NCI-H2081 treated with DMSO at 0.1 percent for 48 hours (cell line): ENCODE measurements around the gene SRRM2.

ENCODE experiments used
- DNase-seq: peaks from one replicate; lab custom pipeline; 2025; lab: John Stamatoyannopoulos, UW

SRRM2 gene

DNA sequence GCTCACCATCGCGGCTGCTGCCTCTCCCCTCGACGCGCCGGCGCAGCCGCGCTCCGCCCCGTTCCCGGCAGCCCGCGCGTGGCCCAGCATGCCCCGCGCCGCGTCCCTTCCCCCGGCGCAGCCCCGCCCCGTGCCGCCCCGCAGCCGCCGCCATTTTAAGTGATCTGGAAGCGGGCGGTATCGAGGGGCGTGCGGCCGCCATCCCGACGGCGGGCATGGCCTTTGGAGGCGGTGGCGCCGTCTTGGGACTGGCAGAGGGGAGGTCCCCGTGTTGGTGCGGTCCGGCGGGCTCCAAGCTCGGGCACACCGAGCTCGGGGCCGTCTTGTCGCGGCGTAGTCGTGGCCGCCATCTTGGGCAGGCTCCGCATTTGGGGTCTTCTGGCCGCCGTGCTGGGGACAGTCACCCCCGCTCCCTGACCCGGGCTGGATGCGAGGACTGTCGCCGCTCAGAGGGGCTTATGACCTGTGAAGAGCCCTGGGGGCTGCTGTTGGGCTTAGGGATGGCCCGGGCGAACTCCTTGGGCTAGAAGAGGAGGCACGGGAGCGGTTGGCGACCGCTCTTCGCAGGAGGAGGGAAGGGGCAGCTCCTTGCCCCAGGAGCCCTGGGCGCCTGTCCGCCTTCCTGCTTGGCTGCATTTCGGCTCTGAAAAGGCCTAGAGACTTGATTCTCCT lies 24.9 kb downstream of the SRRM2 start, which contains the start of gene ELOB:
Gene ELOB, minus strand, starts transcription at position 50 of the 672 bp plus-strand sequence. Its CDS starts 41 bp downstream, at position 9.
- no peak for DNase-seq

DNA sequence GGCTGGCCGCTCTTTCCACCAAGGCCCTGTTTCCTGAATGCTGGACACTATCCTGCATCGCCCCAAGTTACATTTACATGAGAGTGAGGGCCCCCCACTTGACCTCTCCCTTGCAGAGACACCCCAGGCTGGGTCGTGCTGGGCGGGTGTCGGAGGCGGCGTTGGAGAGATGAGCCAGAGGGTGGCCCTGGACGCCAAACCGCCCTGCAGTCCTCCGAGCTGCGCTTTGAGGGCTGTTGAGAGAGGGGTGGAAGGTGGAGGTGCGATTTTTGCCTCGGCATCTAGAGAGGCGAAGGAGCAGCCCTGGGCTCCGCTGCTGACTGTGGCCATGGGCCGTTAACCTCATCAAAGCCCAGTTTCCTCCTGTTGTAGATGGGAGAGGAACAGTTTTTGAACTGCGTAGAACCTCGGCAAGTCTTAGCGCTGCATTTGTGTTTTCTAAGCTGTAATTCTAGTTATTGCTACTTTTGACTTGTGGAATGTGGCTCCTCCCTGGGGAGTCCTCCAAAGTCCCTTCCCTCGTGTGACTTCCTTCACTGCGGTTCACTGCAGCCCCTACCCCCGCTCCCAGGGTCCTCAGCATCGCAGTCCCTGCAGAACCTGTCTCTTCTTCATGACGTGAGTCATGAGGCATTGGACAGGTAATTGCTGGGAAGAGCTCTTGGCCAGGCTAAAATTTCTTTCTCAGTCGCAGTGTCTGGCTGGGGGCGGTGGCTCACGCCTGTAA lies 25.6 kb downstream of the SRRM2 start:
- DNase-seq: no peak

DNA sequence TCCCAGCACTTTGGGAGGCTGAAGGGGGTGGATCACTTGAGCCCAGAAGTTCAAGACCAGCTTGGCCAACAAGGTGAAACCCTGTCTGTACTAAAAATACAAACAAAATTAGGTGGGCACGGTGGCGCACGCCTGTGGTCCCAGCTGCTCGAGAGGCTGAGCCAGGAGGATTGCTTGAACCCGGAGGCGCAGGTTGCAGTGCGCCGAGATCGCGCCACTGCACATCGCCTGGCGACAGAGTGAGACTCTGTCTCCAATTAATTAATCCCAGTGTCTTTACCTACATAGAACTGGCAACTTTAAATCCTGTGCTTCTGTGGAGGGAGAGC lies 26.2 kb downstream of the SRRM2 start:
- DNase-seq: no peak

DNA sequence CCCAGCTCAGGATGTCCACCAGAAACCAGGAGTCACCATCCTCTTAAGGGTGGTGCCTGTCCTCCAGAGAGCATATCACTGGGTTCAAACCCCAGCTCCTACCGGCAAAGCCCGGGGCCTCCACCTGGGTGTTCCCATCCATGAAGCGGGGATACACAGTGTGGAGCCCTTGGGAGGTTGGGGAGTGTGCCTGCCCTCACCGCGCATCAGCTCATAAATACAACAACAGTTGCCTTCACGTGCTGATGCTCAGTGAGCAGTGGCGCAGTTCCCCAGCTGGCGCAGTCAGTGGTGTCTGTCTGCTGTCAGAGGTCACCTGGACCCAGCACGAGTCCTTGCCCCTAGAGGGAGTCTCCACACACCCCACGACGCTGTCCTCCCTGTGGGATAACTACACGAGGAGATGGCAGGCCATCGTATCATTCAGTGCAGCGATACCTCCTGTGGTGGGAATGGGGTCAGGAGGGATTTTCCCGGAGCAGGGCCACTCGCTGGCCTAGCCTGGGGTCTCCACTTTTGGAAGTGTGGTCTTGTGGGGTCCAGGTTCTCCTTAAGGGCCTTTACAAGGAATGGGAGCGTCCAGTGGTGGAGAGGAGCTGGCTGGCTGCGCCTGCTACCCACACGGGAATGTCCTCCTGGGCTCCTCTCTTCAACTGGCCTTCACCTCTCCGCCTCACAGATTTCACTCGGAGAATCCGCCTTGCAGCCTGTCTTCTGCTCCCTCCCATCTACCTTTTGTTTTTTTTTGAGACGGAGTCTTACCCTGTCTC lies 26.9 kb downstream of the SRRM2 start:
- DNase-seq: no peak

DNA sequence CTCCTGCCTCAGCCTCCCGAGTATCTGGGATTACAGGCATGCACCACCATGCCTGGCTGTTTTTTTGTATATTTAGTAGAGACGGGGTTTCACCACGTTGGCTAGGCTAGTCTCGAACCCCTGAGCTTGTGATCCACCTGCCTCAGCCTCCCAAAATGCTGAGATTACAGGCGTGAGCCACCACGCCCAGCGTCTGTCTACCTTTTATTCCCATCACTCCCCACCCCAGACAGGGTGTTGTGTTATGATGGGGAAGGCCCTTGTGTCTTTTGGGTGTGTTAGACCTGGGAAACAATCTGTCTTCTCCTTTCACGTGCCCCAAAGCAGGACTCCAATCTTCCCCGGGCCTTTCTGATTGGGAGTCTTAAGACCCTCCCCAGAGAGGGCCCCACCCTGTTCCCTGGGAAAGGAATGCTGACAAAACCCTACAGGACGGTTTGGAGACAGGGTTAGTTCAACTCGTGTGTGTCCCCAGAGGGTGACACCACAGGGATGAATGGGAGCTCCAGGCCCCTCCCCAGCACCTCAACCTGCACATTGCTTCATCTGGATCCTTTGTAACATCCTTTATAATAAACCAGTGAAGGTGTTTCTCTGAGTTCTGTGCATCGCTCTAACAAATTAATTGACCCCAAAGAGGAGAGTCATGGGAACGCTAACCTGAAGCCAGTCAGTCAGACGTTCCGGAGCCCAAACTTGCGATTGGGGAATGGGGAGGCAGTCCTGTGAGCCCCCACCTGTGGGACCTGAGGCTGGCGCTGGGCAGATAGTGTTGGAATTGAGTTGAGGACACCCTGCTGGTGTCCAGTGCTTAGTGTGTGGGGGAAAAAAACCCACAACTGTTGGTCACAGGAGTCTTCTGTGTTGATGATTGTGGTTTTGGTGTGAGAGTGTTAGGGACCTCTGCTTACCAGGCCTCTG lies 27.8 kb downstream of the SRRM2 start:
- DNase-seq: no peak

DNA sequence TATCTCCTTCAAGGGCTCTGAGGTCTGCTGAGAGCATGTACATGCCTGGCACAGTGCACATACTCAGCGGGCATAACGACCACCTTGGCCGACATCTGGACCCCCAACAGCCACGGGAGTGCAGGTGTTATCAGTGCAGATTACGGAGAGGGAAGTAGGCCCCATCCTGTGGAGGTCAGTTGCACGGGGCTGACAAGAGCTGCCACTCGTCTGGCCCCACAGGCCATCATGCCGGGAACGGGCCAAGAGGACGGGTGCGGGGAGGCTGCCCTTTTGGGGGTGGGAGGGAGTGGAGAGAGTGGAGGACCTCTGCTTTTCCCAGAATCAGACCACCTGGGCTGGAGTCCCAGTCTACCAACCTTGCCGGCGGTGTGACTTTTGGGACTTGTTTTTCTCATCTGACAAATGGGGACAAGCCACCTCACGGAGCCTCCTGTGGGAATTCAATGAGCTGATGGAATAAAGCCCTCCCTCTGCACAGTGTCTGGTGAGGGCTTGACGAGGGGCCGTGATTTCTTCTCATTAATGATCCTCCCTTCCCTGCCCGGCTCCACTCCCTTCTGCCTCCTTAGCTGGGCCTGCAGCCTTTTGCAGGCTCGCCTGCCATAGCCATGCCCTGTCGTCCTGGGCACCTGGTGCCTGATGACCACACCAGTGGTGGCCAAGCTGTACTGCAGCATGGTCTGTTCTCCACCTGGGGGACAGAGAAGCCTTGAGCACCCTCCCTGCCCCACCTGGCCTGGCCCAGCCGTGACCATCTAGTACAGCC lies 30.3 kb downstream of the SRRM2 start:
- DNase-seq: no peak

DNA sequence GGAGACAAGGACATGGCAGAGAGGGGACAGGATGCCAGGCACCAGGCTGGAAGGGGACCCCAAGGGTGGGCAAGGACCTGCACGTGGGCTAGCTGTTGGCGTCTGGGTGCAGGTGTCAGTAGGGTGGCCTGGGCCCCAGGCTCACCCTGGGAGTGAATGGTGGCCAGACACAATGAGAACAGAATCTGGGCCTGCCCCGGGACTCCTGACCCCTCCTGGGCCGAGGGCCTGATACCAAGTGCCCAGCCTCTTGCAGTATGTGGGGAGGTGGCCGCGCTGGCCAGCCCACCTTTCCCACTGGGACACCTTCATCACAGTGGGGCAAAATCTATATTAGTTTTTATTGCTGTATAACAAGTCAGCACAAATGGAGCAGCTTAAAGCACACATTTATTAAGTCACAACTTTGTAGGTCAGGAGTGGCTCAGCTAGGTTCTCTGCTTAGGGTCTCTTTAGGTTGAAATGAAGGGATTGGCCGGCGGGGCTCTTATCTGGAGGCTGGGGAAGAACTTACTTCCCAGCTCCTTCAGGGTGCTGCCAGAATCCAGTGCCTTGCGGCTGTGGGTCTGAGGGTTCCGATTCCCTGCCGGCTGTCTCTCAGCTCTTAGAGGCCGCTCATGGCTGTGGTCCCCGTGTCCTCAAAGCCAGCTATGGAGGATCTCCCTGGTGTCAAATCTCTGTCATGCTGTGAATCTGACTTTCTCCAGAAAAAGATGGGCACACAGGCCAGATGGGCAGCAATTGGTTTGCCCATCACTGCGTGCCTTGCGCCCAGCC lies 31.3 kb downstream of the SRRM2 start:
- no peak for DNase-seq

DNA sequence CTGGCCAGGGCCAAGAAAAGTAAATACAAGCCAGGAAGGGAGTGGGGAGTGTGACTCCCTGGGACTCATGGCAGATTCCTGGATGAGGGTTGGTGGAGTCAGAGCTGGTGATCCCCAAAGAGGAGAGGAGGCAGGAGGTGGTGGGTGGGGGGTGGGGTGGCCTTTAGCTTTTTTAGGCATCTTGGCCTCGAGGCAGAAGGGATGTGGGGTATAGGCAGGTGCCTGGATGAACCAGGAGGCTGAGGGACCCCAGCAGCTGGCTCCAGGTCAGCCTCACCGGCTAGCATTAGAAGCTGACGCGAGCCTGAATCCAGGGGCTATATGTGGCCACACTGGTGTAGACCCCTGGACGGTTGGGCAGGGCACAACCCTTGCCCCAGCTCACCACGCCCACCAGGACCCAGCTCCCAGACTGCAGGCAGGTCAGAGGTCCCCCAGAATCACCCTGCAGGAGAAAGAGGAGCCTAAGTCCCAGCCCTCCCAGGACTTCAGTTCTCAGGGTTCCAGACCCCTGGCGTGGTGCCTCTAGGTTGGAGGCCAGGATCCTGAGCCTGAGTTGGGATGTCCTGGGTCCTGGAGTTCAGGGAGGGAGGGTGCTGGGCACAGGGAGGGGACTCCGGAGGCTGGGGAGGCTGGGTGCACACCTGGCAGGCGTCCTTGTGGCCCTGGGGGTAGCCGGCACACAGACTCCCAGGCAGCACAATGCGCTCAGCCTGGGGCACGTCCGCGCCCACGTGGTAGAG lies 32.1 kb downstream of the SRRM2 start:
- DNase-seq: no peak

DNA sequence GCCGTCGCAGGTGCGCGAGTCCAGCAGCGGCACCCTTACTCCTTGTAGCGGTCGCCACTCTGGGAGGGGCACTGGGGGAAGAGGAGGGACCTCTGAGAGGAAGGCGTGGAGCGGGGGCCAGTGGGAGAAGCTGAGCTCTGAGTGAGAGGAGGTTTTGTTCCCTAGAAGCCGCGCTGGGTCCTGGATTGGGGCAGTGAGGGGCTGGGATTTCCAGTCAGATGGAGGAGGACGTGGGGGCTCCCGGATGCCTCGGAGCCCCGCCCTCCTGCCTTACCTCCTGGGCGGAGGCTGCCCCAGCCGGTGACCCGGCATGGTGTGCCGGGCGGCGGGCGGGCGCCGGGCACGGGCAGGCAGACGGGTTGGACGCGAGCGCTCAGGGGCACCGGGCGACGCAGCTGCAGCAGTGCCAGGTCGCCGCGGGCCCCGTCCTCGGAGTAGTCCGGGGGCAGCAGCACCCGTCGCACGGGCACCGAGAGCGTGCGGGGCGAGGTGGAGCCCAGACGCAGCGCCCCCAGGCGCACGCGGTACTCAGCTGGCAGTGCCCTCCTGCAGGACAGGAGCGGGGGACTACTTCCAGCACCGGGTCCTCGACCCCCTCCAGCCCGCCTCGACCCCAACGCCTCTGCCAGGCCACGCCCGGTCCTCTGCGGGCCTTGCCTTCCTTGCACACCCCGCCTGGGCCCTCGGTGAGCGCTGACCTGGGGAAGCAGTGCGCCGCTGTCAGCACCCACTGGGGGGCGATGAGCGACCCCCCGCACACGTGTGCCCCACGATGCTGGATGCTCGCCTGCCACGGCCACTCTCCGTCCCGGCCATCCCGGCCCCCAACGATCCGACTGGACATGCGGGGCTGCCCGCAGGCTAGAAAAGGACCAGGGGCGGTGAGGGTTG lies 32.9 kb downstream of the SRRM2 start:
- no peak for DNase-seq

DNA sequence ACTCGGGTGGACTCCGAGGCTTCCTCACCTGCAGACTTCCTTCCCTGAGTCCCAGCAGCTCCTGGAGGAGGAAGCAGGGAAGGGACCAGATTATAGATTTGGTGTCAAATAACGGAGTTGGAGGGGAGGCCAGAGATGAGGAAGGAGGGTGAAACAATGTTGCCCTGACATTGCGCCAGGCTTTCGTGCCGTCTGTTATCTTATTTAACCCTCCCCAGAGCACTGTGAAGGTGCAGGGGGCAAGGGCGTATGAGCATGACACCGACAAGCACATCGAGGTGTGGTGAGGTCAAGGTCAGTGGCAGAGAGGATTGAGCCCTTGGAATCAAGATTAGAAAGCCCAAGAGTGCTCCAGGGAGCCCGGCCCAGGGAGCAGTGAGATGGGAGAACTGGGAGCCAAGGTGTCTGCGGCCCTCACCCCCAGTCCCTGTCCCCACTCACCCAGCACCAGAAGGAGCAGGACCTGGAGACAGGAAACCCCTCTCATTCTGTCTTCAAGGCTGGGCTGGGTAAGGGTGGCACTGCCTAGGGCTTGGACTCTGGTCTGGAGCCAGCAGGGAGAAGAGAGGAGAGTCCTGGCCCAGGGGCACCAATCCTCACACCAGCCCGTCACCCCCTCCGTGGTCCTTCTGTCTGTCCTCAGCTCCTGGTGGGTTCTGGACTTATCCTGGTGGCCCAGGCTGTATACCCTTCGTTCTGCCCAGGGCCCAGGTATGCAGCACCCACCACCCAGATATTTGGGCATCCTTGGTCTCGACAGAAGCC lies 33.8 kb downstream of the SRRM2 start:
- DNase-seq: no peak

DNA sequence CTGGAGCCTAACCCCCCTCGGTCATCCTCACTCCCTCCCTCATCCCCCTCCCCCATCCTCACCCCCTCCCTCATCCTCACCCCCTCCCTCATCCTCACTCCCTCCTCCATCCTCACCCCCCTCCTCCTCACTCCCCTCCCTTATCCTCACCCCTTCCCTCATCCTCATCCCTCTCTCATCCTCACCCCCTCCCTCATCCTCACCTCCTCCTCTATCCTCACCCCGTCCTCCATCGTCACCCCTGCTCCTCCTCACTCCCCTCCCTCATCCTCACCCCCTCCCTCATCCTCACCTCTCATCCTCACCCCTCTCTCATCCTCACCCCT lies 34.4 kb downstream of the SRRM2 start:
- no peak for DNase-seq

DNA sequence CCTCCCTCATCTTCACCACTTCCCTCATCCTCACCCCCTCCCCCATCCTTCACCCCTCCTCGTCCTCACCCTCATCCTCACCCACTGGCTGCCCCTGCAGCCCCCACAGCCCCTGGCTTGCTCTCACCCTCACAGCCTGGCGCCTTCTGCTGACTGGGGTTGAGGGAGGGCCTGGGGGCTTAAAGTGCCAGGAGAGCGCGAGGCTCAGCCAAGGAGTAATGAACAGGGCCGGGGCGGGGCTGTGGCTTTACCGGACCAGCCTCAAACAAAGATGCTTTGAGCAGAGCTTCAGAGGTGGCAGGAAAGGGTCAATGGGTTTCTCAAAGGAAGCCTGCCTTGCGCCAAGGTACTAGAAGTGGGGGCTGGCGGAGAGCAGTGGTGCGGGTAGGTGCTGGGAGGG lies 35.0 kb downstream of the SRRM2 start, which contains the start of gene PRSS33:
Gene PRSS33, minus strand, starts transcription at position 155 of the 400 bp plus-strand sequence. CDS start 1,013 bp downstream, outside the sequence.
- no peak for DNase-seq

DNA sequence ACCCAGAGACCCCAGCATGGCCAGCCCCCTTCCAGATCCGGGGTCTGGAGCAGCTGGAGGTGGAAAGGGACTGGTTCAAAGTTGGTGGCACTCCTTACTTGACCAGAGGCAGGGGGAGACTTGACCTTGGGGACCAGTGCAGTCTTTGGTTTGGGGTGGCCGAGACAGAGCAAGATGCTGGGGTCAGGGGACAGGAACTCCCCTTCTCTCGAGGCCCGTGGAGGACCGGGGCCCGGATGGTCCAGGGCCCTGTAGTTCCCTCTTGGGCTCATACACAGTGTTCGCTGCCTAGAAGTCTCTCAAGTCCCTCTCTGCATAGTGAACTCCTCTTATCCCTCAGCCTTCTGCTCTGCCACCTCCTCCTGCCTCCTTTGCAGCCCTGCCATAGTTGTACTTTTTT lies 35.5 kb downstream of the SRRM2 start:
- no peak for DNase-seq

DNA sequence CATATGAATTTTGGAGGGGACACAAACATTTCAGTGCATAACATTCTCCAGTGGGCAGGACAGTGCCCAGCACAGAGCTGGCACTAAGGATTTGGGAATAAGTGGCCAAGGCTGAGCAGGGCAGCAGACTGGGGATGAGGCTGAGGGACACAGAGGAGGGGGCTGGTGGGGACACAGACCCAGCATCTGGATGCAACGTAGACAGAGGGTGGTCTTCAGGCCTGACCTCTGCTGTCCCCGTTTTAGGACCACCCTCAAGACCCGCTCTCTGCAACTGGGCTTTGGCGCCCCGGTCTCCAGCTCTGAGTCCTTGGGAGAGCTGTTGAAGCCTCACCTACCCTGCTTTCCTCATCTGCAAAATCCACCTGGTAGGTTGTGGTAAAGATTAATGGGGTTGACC lies 38.2 kb downstream of the SRRM2 start:
- DNase-seq: no peak

DNA sequence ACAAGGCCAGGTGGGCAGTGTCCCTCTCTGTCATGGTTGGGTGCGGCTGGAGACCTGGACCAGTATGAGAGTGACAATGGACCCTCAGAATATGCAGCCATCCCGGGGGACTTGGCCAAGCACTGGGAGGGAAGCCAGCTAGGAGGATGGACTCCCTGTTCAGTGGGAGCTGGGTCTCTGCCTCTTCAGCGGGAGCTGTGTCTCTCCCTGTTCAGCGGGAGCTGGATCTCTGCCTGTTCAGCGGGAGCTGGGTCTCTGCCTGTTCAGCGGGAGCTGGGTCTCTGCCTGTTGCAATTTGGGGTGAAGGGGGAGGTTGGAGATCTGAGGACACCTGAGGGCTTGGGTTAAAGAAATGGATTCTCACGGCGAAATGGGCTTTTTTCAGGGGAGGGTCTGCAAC lies 38.7 kb downstream of the SRRM2 start:
- DNase-seq: no peak

DNA sequence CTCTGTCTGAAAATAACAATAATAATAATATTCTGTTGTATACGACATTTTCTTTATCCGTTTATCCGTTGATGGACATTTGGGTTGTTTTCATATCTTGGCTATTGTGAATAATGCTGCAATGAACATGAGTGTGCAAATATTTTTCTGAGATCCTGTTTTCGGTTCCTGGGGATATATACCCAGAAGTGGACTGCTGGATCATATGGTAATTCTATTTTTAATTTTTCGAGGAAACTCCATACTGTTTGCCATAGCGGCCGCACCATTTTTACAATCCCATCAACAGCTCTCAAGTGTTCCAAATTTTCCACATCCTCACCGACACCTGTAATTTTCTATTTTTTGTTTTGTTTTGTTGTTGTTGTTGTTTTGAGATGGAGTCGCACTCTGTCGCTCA lies 40.5 kb downstream of the SRRM2 start:
- DNase-seq: no peak

DNA sequence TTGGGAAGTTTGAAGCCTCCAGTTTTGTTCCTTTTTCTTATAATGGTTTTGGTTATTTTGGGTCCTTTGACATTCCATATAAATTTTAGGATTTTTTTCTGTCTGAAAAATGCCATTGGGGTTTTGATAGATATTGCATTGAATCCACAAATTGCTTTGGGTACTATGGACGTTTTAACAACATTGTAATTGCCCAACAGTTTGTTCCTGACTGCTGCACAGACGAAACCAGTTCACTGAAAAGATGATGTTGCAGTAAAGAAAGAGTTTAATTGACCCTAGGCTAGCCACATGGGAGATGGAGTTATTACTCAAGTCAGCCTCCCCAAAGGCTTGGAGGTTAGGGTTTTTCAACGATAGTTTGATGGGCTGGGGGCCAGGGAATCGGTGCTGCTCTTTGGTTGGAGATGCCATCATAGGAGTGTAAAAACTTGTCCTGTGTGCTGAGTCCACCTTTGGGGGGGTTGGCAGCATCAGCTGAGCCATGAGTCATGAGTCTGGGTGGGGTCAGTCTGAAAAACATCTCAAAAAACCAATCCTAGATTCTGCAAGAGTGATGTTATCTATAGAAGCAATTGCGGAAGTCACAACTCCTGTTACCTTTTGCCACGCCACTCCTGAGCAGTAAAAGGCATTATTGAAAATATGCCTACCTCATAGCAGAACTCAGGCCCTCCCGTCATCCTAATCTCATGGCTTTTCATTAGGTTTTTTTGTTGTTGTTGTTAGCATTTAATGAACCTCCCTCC lies 43.1 kb downstream of the SRRM2 start:
- DNase-seq: no peak
